Endothelial cell of hepatic sinusoid (primary cell): ENCODE results near the gene LYRM2.
"Not testable (repeated sequence)": the region's sequence is repeated elsewhere in the genome, so short reads cannot be mapped to it uniquely, and the experiment has no call there.

Experiments used
- in situ Hi-C: cut with HindIII; loops from 2 replicates; pipeline ENCODE4 v1.10.0; 2017; ENCODE audit warnings: low sequenced_read_pairs

Gene LYRM2

GRCh38 chr6:89649682-89650081, 11.1 kb upstream of the LYRM2 start:
- in situ Hi-C loops = loop anchor here (5.0 to 10.0 kb wide), 3 partner anchors 68 to 215 kb away; partner anchors contain the start of gene ANKRD6

GRCh38 chr6:89644864-89645263, 6.3 kb upstream of the LYRM2 start:
- in situ Hi-C loops = loop anchor here (5.0 to 10.0 kb wide), 3 partner anchors 72 to 210 kb away; partner anchors contain the start of gene ANKRD6

DNA sequence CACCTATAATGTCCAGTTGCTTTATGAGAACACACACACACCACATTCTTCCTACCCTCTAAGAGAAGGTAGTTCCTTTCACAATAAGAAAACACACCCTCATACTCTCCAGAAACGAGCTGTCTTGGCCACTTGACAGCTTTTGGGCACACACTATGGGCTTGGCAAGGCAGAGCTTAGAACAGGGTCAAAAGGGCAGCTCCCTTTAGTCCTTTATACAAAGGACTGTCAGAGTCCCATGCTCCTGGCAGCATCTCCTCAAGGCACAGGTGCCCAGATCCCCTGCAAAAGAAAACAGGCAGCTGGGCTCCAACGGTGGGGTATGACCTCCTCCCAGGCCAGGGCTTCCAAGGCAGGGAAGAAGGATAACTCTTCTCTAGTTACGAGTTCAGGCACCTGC, 4.9 kb upstream of the LYRM2 start:
- in situ Hi-C loops = loop anchor here (10.0 kb wide), 1 partner anchor 209 kb away; the partner anchor contains the start of gene ANKRD6

GRCh38 chr6:89642956-89643355, 4.4 kb upstream of the LYRM2 start:
- in situ Hi-C loops = loop anchor here (10.0 kb wide), 1 partner anchor 208 kb away; the partner anchor contains the start of gene ANKRD6

DNA sequence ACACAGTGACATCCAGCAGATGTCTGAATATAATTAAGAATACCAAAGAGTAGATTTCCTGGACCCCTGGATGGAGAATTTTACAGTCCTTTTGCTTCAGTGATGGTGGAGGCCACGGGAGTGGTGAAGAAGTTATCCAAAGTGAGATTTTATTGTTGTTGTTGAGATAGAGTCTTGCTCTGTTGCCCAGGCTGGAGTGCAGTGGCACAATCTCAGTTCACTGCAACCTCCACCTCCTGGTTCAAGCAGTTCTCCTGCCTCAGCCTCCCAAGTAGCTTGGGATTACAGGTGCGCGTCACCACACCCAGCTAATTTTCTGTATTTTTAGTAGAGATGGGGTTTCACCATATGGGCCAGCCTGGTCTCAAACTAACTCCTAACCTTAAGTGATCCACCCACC, 3.0 kb upstream of the LYRM2 start:
- in situ Hi-C loops = loop anchor here (10.0 kb wide), 1 partner anchor 207 kb away; the partner anchor contains the start of gene ANKRD6

GRCh38 chr6:89640804-89641203, 2.3 kb upstream of the LYRM2 start:
- in situ Hi-C loops = loop anchor here (10.0 kb wide), 1 partner anchor 206 kb away; the partner anchor contains the start of gene ANKRD6

DNA sequence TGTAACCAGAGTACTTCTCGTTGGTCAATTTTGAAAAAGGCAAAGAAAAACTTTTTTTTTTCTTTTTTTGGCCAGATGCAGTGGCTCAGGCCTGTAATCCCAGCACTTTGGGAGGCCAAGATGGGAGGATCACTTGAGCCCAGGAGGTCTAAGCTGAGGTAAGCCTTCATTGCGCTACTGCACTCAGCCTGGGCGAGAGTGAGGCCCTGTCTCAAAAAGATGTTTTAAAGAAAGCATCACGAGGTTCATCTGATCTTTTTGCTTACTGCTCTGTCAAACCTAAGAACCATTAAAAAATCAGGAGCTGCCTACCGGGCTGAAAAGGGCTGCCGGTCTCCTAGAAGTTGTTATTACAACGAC, 607 bp downstream of the LYRM2 start:
- in situ Hi-C loops = no loop called here

- in situ Hi-C loops = not testable (repeated sequence)
These were observed 2.1 kb downstream of the LYRM2 start for GRCh38 chr6:89636412-89636811.

DNA sequence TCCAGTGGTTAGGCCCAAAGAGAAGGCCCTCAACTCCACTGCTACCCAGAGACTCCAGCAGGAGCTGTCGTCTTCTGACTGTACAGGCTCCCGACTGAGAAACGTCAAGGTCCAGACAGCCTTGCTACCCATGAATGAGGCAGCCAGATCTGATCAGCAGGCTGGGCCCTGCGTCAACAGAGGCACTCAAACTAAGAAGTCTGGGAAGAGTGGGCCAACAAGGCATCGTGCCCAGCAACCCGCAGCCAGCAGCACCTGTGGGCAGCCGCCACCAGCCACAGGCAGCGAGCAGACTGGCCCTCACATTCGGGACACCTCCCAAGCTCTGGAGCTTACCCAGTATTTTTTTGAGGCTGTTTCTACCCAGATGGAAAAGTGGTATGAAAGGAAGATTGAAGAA, 8.1 kb downstream of the LYRM2 start:
- in situ Hi-C loops = no loop called here

DNA sequence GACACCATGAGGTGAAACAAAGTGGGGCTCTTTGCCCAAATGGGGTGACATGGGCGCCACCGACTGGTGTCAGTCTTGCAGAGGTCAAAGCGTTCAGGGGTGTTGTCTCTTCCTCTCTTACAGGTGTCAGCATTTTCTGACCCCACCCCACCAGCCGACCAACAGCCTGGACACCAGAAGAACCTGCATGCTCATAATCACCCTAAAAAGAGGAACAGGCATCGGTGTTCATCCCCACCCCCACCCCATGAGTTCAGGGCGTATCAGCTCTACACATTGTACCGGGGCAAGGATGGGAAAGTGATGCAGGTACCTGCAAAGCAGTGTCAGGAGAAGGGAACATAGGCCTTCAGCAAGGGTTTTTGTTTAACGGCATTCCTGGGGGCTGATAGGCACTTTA, 14.8 kb downstream of the LYRM2 start:
- in situ Hi-C loops = no loop called here

GRCh38 chr6:89619567-89619966, 19.0 kb downstream of the LYRM2 start:
- in situ Hi-C loops = no loop called here

GRCh38 chr6:89618026-89618425, 20.5 kb downstream of the LYRM2 start:
- in situ Hi-C loops = no loop called here

DNA sequence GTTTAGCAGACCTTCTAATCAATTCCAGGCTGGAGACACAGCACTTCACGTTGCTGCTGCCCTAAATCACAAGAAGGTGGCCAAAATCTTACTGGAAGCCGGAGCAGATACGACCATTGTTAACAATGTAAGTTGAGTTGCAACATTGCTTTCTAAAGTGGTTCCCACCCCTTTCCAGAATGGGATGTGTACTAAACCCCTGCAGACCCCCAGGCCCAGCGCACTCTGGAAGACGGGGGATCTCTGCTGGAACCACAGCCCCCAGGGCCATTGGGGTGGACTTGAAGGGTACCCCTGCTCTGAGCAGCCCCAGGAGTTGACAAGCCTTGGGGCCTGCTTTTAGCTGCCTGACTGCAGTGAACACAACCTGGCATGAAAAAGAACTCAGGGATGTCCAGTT, 22.0 kb downstream of the LYRM2 start:
- in situ Hi-C loops = no loop called here

GRCh38 chr6:89615882-89616281, 22.7 kb downstream of the LYRM2 start:
- in situ Hi-C loops = no loop called here

DNA sequence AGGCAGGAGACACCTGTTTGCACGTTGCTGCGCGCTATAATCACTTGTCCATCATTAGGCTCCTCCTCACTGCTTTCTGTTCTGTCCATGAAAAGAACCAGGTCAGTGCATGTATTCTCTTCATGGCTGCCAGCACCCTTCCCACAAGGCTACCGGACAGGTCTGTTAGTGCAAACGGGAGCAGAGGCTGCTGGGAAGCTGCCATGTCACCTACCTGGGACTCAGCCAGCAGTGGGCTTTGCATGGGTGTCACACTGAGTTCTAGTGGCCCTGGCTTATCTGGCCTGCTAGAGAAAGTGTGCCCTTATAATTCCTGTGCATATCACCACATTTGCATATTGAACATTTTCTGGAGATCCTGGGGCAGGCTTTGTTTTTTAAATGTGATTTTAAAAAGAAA, 24.8 kb downstream of the LYRM2 start:
- in situ Hi-C loops = no loop called here

DNA sequence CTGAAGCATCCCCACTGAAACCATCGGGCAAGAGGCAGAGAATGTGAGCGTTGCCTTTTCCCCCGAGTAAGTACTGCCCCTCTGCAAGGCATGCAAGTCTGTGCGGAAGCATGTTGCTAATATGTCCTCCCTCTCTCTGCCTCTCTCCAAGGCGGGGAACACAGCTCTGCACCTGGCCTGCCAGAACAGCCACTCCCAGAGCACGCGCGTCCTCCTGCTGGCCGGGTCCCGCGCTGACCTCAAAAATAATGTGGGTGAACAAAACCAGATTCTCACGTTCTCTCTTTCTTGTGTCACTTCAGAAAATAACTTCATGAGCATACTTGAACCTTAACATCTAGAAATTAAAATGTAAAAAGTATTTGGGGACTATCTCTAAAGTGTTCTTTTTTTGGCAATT, 26.4 kb downstream of the LYRM2 start:
- in situ Hi-C loops = no loop called here

GRCh38 chr6:89611666-89612065, 26.9 kb downstream of the LYRM2 start:
- in situ Hi-C loops = no loop called here

GRCh38 chr6:89610149-89610642, 28.4 kb downstream of the LYRM2 start:
- in situ Hi-C loops = no loop called here

DNA sequence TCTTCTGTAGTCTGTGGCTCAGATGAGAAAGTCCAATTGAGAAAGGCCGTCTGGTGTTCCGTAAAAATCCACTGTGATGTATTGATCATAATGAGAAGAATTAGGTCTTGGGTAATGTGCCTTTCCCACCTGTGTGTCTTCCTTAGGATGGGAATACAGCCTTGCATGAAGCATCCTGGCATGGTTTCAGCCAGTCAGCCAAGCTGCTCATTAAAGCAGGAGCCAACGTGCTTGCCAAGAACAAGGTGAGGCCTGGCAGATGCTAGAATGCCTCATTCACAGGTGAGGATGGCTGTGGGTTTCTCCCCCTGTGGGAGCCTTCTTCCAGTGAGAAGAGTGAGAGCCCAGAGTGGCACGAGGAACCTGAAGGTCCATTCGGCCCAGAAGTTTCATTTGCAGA, 32.7 kb downstream of the LYRM2 start:
- in situ Hi-C loops = no loop called here

DNA sequence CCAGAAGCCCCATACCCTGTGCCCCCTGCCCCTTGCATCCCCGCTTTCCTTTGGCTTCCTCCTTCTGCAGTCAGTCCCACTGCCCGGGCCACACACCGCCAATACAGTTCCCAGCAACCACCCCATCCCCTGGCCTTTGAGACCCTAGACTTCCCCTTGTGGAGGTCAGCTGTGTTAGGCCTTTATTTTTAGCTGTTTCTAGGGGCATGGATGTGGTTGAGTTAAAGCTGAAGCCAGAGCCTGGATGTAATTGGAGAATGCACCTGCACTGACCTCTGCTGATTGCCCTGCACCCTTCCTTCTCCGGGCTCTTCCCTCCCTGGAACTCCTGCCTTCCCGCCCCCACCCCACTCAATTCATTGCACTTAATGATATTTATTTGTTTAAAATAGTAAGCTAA, 33.9 kb downstream of the LYRM2 start:
- in situ Hi-C loops = no loop called here

DNA sequence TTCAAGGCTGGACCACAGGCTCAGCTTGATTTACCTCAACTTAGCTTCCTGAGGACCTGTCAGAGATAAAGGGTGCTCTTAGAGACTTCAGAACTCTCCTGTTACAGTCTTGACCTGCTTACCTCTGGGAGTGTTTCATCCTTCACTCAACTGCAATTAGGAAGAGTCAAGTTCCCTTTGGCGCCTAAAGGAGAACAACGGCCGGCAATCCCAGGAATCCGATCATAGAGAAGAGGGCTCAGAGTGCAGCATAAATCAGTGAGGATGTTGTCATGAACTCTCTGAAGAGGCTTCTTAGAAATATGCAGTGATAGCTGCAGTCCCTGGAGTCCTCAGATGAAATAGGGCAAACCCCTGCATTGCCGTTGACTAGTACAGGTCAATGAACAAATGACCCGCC, 36.4 kb downstream of the LYRM2 start:
- in situ Hi-C loops = no loop called here

GRCh38 chr6:89599727-89600126, 38.8 kb downstream of the LYRM2 start:
- in situ Hi-C loops = no loop called here

DNA sequence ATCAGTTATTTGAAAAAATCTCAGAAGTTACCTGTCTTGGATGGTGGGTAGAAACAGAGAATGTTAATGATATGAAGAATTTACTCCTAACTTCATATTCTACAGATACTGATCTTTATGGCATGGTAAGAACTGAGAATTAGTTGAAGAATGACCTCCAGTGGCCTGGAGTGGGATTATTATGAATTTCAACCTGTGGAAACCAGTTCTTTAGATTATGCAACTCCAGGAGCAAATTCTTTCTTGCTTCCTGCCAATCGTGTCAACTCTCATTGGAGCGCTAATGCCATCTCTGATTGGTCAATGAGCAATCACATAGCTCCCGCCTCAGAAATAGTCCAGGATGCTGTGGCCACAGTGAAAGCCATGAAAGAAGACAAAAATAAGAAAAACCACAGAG, 40.6 kb downstream of the LYRM2 start:
- in situ Hi-C loops = no loop called here
